GM19324 (cell line): ENCODE data around the gene C9orf85.
"Not testable (repeated sequence)": the region's sequence is repeated elsewhere in the genome, so short reads cannot be mapped to it uniquely, and the experiment has no call there.

ENCODE experiments used
- ATAC-seq: cut with Tn5 transposase; IDR thresholded peaks from one replicate; pipeline ENCODE4 v1.9.1; 2021; ENCODE audit warnings: mild to moderate bottlenecking, moderate library complexity; ENCODE audit not compliant: unreplicated experiment, low FRiP score

The C9orf85 gene

GRCh38 chr9:71987471-71988371 lies 76.3 kb downstream of the C9orf85 start:
- ATAC-seq, result no peak

DNA sequence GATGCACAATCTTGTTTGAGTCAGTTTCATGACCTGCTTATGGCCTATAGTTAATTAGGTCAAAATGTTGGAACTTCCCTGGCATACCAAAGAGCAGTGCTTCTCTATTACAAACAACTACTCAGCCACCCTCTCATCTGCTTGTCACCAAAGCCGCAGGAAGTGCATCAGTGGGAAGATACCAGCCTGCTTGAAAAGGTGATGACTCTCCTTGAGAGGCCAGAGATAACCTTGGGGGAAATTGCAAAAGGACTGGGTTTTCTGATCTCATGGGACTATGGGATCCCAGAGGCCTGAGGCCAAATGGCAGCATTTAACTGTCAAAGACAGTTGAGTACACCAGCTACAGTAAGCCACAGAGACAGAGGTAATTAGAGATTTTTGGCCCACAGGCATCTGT lies 79.0 kb downstream of the C9orf85 start:
- no peak for ATAC-seq

- ATAC-seq, result no peak
Observed at GRCh38 chr9:72005451-72005850, 94.0 kb downstream of the C9orf85 start.

DNA sequence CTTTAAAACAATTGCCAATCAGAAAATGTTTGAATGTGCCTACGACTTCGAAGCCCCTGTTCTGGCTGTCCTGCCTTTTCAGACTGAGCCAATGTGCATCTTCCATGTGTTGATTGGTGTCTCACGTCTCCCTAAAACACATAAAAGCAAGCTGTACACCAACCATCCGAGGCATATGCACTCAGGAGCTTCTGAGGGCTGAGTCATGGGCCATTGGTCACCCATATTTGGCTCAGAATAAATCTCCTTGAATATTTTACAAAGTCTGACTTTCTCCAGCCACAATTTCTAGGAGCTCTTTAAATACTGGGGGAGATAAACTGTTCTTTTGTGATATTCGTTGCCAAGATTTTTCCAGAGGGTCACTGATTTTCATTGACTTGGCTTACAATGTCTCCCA lies 95.1 kb downstream of the C9orf85 start:
- no peak for ATAC-seq

- ATAC-seq, result not testable (repeated sequence)
Observed at GRCh38 chr9:72007726-72008125, 96.3 kb downstream of the C9orf85 start.

- no peak for ATAC-seq
Observed at GRCh38 chr9:72012646-72013045, 101.2 kb downstream of the C9orf85 start.

GRCh38 chr9:72013292-72013760 lies 101.9 kb downstream of the C9orf85 start:
- ATAC-seq, result no peak

DNA sequence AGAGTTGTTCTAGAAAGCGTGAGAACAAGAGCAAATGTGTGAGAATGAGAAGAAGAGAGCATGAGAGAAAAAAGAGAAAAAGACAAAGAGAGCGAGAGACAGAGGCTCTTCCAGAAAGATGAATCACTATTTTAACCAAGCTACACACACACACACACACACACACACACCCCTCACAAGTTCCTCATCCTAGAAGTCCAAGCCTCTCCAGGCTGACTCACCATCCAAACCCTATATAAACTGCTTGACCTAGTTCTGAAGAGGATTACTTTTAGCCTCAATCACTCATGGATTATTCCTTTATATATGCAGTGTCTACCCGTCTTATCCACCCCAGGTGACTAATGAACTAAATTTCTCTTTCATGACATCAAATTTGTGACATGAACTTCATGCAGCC lies 111.4 kb downstream of the C9orf85 start:
- ATAC-seq, result no peak
